Endothelial cell of umbilical vein (primary cell): ENCODE results near the gene CPZ. TPM values are rescaled to one million over a fixed set of nuclear protein-coding genes. Genes with fewer than 3 reads are reported as not detected.

Experiments
- BruUV-seq: library from RNA; stranded (reverse); fragments of 400-500 nt; replicated peaks from 2 replicates; lab custom pipeline; 2021; lab: Mats Ljungman, UMichigan
- CTCF ChIA-PET: fragments of 300-600, 350-600 bp; sonication (Branson Sonifier 250); formaldehyde crosslinking; loops from one replicate; lab custom pipeline; 2021; ENCODE audit warnings: antibody characterized with exemption, inconsistent platforms; lab: Charles Lee
- POLR2A ChIA-PET: fragments of 300-600, 350-600 bp; sonication (Branson Sonifier 250); formaldehyde crosslinking; loops from one replicate; lab custom pipeline; 2021; ENCODE audit warnings: antibody characterized with exemption, inconsistent platforms; lab: Charles Lee
- DNase-seq: peaks from one replicate; pipeline ENCODE4 v3.0.0-alpha.2; 2011; ENCODE audit warnings: low read depth, low spot score
- FAIRE-seq: peaks from 2 replicates; lab custom pipeline; 2011; peaks lifted over from hg19 to GRCh38; lab: Jason Lieb, UNC
- H2AFZ ChIP-seq: 2 replicates; pipeline ENCODE4 v1.6.0; 2012; ENCODE audit warnings: low read depth, low read length, control low read depth, inconsistent platforms
- H3K27ac ChIP-seq: 2 replicates; pipeline ENCODE4 v1.5.1; 2011; ENCODE audit warnings: low read depth, mild to moderate bottlenecking, control low read depth, low read length, moderate library complexity; ENCODE audit not compliant: insufficient read depth
- H3K27me3 ChIP-seq, 2 experiments: 2 replicates each; pipeline versions ENCODE4 v1.6.0 to v1.6.1; 2011; ENCODE audit warnings: low read length in 2 of 2, mixed read lengths in 1 of 2; ENCODE audit not compliant: control insufficient read depth in 2 of 2, insufficient read depth in 2 of 2
- H3K36me3 ChIP-seq, 2 experiments: 2 replicates in 1 of 2; 3 replicates in 1 of 2; pipeline ENCODE4 v1.5.1; 2011; ENCODE audit warnings: low read length in 2 of 2, mild to moderate bottlenecking in 1 of 2, moderate library complexity in 1 of 2; ENCODE audit not compliant: control insufficient read depth in 2 of 2, insufficient read depth in 2 of 2; ENCODE audit errors: extremely low read depth in 1 of 2
- H3K4me1 ChIP-seq: 3 replicates; pipeline ENCODE4 v1.5.1; 2011; ENCODE audit warnings: mild to moderate bottlenecking, low read length; ENCODE audit not compliant: control insufficient read depth, insufficient read depth; ENCODE audit errors: extremely low read depth
- H3K4me2 ChIP-seq: 2 replicates; pipeline ENCODE4 v1.6.1; 2011; ENCODE audit warnings: low read length, control low read depth, mixed read lengths; ENCODE audit not compliant: insufficient read depth
- H3K4me3 ChIP-seq, 3 experiments: fragments of 200-600 bp in 1 of 3; sonication (generic), shearing (Covaris generic) in 1 of 3; replicated peaks in 1 of 3; 2 replicates each; pipeline ENCODE4 v1.5.1; 2011 to 2016; ENCODE audit warnings: control low read depth in 3 of 3, low read length in 3 of 3, mild to moderate bottlenecking in 2 of 3, inconsistent platforms in 1 of 3, low read depth in 1 of 3, moderate library complexity in 1 of 3; ENCODE audit not compliant: insufficient read depth in 1 of 3
- H3K79me2 ChIP-seq: 2 replicates; pipeline ENCODE4 v1.6.0; 2012; ENCODE audit warnings: low read length, inconsistent platforms; ENCODE audit not compliant: control insufficient read depth, insufficient read depth
- H3K9ac ChIP-seq: replicated peaks from 2 replicates; pipeline ENCODE3; 2011; ENCODE audit warnings: low read length, control low read depth; ENCODE audit not compliant: insufficient read depth; ENCODE audit errors: extremely low read depth
- H3K9me1 ChIP-seq: replicated peaks from 3 replicates; pipeline ENCODE4 v1.6.0; 2011; ENCODE audit warnings: mild to moderate bottlenecking, low read length; ENCODE audit not compliant: control insufficient read depth, insufficient read depth; ENCODE audit errors: extremely low read depth
- H3K9me3 ChIP-seq: replicated peaks from 2 replicates; pipeline ENCODE4 v1.5.1; 2012; ENCODE audit warnings: low read length, inconsistent platforms; ENCODE audit not compliant: control insufficient read depth, insufficient read depth
- H4K20me1 ChIP-seq: replicated peaks from 2 replicates; pipeline ENCODE3; 2011; ENCODE audit warnings: mild to moderate bottlenecking, low read length; ENCODE audit not compliant: control insufficient read depth, insufficient read depth; ENCODE audit errors: extremely low read depth
- EZH2 ChIP-seq: IDR thresholded peaks from 2 replicates; pipeline ENCODE4 v1.6.1; 2012; ENCODE audit warnings: borderline replicate concordance, low read depth, mild to moderate bottlenecking, moderate library complexity, low read length, inconsistent platforms; ENCODE audit not compliant: severe bottlenecking
- FOS ChIP-seq: IDR thresholded peaks from 2 replicates; pipeline ENCODE4 v1.6.1; 2011; ENCODE audit warnings: mild to moderate bottlenecking, low read length, moderate library complexity, borderline replicate concordance; ENCODE audit not compliant: insufficient read depth
- GATA2 ChIP-seq: IDR thresholded peaks from 2 replicates; pipeline ENCODE4 v1.7.0; 2011; ENCODE audit warnings: low read depth, mild to moderate bottlenecking, moderate library complexity, mixed read lengths, low read length; ENCODE audit not compliant: insufficient read length, insufficient read depth
- JUN ChIP-seq: IDR thresholded peaks from 2 replicates; pipeline ENCODE4 v1.6.1; 2011; ENCODE audit warnings: borderline replicate concordance, low read depth; ENCODE audit not compliant: insufficient read length, insufficient read depth
- MYC ChIP-seq: IDR thresholded peaks from one replicate; pipeline ENCODE4 v1.6.1; 2011; ENCODE audit warnings: mild to moderate bottlenecking, low read depth, low read length
- POLR2A ChIP-seq: IDR thresholded peaks from 2 replicates; pipeline ENCODE4 v1.6.1; 2012; ENCODE audit warnings: low read depth, mild to moderate bottlenecking, control low read depth, low read length
- POLR2AphosphoS5 ChIP-seq: IDR thresholded peaks from 2 replicates; pipeline ENCODE4 v1.6.1; 2012; ENCODE audit warnings: low read depth, mild to moderate bottlenecking, control low read depth, low read length, moderate library complexity; ENCODE audit not compliant: insufficient read depth
- dilution Hi-C: fragments of 300-500 bp; cut with MboI; formaldehyde crosslinking; loops from one replicate; pipeline ENCODE4 v1.15.0; 2019; ENCODE audit warnings: low sequenced_read_pairs; ENCODE audit not compliant: extremely low pct_ligation_motif_present
- intact Hi-C: fragments of 100-400 bp; cut with micrococcal nuclease; formaldehyde crosslinking; loops from one replicate; pipeline ENCODE4 v1.10.0; 2022
- polyA plus RNA-seq, 4 experiments: library from polyadenylated mRNA; depleted of rRNA in 3 of 4; stranded (reverse) in 3 of 4; unstranded in 1 of 4; fragments of >200 nt; gene quantifications; 2 replicates each; pipeline versions ENCODE4 v1.2.1 to v1.2.3, GENCODE V29; 2011 to 2012; ENCODE audit warnings: missing spikeins in 1 of 4
- total RNA-seq: library from RNA; stranded (reverse); gene quantifications from 2 replicates; pipeline ENCODE4 v1.2.3, GENCODE V29; 2021
- TF ChIP-seq, protein P1 (sequence below), 2 donors: IDR thresholded peaks; 1 replicate in 1 of 2; 2 replicates in 1 of 2; pipeline ENCODE4 v1.5.1; 2011; ENCODE audit warnings: low read length in 2 of 2, mild to moderate bottlenecking in 2 of 2, moderate library complexity in 2 of 2, control low read depth in 1 of 2, inconsistent platforms in 1 of 2, low read depth in 1 of 2; ENCODE audit not compliant: insufficient read depth in 1 of 2; ENCODE audit errors: extremely low read depth in 1 of 2
- TF ChIP-seq, protein P2 (sequence below): IDR thresholded peaks from 2 replicates; pipeline ENCODE4 v1.6.1; 2011; ENCODE audit not compliant: insufficient read depth, insufficient read length

The CPZ gene
- total and polyA plus RNA-seq, 2 donors (not counting 3 experiments of a cell fraction or from before 2014, with no cell fraction given): not detected

DNA sequence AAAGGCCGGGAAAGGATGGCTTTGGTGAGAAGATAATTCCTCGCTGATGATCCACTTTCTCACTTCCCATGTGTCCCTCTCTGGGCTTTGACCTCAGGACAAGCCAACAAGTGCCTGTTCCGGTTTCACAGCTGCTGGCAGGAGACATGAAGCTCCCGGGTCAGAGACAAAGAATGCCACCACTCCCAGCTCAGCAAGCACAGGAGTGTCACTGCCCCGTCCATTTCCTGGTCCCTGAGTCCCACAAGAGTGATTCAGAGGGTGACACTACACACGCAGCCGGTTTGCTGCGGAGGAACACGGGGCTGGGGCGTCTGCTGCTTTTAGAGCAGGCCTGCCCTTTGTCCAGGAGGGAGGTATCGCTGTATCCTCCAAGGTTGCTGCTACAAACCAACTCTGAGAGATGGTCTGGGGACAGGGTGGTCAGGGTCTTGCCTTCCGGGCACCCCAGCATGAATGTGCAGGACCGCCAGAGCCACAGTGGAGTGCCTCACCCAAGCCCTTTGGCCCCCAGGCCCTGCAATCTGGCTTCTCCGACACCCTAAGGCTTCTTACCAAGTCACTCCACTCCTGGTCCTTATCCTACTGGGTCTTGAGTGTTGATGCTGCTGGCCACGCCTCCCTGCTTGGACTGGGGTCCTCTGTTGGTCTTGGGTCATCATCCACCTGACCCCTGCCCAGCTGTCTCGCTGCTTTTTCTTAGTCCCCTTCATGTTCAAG is 49.5 kb downstream of the CPZ start:
- H3K27ac ChIP-seq: no peak overlapping the region
- no peak overlapping the region for H3K9ac ChIP-seq
- BruUV-seq: no TSS peak
- dilution Hi-C loops: no loop called here
- H2AFZ ChIP-seq: no peak overlapping the region
- TF ChIP-seq GATA2 (no peak), EZH2 (no peak), POLR2AphosphoS5 (no peak), JUN (no peak), FOS (no peak), MYC (no peak), POLR2A (no peak)
- TF ChIP-seq, protein P1, sequence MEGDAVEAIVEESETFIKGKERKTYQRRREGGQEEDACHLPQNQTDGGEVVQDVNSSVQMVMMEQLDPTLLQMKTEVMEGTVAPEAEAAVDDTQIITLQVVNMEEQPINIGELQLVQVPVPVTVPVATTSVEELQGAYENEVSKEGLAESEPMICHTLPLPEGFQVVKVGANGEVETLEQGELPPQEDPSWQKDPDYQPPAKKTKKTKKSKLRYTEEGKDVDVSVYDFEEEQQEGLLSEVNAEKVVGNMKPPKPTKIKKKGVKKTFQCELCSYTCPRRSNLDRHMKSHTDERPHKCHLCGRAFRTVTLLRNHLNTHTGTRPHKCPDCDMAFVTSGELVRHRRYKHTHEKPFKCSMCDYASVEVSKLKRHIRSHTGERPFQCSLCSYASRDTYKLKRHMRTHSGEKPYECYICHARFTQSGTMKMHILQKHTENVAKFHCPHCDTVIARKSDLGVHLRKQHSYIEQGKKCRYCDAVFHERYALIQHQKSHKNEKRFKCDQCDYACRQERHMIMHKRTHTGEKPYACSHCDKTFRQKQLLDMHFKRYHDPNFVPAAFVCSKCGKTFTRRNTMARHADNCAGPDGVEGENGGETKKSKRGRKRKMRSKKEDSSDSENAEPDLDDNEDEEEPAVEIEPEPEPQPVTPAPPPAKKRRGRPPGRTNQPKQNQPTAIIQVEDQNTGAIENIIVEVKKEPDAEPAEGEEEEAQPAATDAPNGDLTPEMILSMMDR (IDR thresholded peaks at IDR 0.05; ENCODE audit: extremely low read depth in 1 of 2, insufficient read depth in 1 of 2, low read depth in 1 of 2, low read length in 2 of 2): no peak
- TF ChIP-seq, protein P2, sequence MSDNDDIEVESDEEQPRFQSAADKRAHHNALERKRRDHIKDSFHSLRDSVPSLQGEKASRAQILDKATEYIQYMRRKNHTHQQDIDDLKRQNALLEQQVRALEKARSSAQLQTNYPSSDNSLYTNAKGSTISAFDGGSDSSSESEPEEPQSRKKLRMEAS: no peak
- no peaks in the 10 kb centered on the region for H3K36me3 ChIP-seq
- H3K79me2 ChIP-seq: no peaks in the 10 kb centered on the region
- H3K4me1 ChIP-seq: no peaks in the 10 kb centered on the region
- intact Hi-C loops: no loop called here
- POLR2A ChIA-PET: no interaction called here
- FAIRE-seq (no peak), DNase-seq (no peak)
- H3K4me3 ChIP-seq: no peak overlapping the region
- no peaks in the 10 kb centered on the region for H3K9me3 ChIP-seq
- no peaks in the 10 kb centered on the region for H3K9me1 ChIP-seq
- CTCF ChIA-PET: no interaction called here
- H3K4me2 ChIP-seq: no peak overlapping the region
- H4K20me1 ChIP-seq: no peaks in the 10 kb centered on the region
- H3K27me3 ChIP-seq: no peaks in the 10 kb centered on the region
